DND-41 (cell line): ENCODE measurements around the gene EPHB2.

Experiments used
- ATAC-seq: fragments of 200-7000 bp; cut with Tn5 transposase; 3 replicates; pipeline ENCODE4 v1.9.1; 2021; ENCODE audit warnings: low read depth; ENCODE audit not compliant: insufficient read depth
- DNase-seq: peaks from one replicate; pipeline ENCODE4 v3.0.0-alpha.2; 2020
- H2AFZ ChIP-seq: 2 replicates; pipeline ENCODE4 v1.6.0; 2012; ENCODE audit warnings: low read depth, low read length
- H3K27ac ChIP-seq: 2 replicates; pipeline ENCODE4 v1.5.1; 2012; ENCODE audit warnings: low read length, inconsistent platforms
- H3K27me3 ChIP-seq: fragments of 200-600 bp; sonication (generic); 2 replicates; pipeline ENCODE4 v1.6.0; 2012; ENCODE audit warnings: low read length, mild to moderate bottlenecking, inconsistent platforms; ENCODE audit not compliant: insufficient read depth, poor library complexity
- H3K36me3 ChIP-seq: 2 replicates; pipeline ENCODE4 v1.5.1; 2012; ENCODE audit warnings: low read length, inconsistent platforms; ENCODE audit not compliant: insufficient read depth
- H3K4me1 ChIP-seq: 2 replicates; pipeline ENCODE4 v1.5.1; 2012; ENCODE audit warnings: mild to moderate bottlenecking, low read length; ENCODE audit not compliant: insufficient read depth
- H3K4me2 ChIP-seq: 2 replicates; pipeline ENCODE4 v1.6.0; 2012; ENCODE audit warnings: mild to moderate bottlenecking, moderate library complexity, low read length, inconsistent platforms; ENCODE audit not compliant: insufficient read depth
- H3K4me3 ChIP-seq, 2 experiments: fragments of 200-600 bp in 1 of 2; shearing (Covaris generic) in 1 of 2; 2 replicates each; pipeline ENCODE4 v1.5.1; 2012 to 2016; ENCODE audit warnings: inconsistent platforms in 2 of 2, low read length in 2 of 2, mild to moderate bottlenecking in 2 of 2, low read depth in 1 of 2, moderate library complexity in 1 of 2
- H3K79me2 ChIP-seq: 2 replicates; pipeline ENCODE4 v1.6.0; 2012; ENCODE audit warnings: low read length, inconsistent platforms; ENCODE audit not compliant: insufficient read depth
- H3K9ac ChIP-seq: 2 replicates; pipeline ENCODE4 v1.6.0; 2012; ENCODE audit warnings: low read depth, mild to moderate bottlenecking, inconsistent platforms, low read length, moderate library complexity
- H3K9me3 ChIP-seq: 2 replicates; pipeline ENCODE4 v1.5.1; 2012; ENCODE audit warnings: low read length, moderate library complexity, mild to moderate bottlenecking, inconsistent platforms; ENCODE audit not compliant: insufficient read depth, severe bottlenecking
- H4K20me1 ChIP-seq: 2 replicates; pipeline ENCODE4 v1.6.0; 2012; ENCODE audit warnings: low read length; ENCODE audit not compliant: insufficient read depth
- CTCF ChIP-seq: IDR thresholded peaks from 2 replicates; pipeline ENCODE4 v1.5.1; 2012; ENCODE audit warnings: borderline replicate concordance, low read length, moderate library complexity, mild to moderate bottlenecking; ENCODE audit not compliant: poor library complexity, severe bottlenecking; ENCODE audit errors: extremely low read depth
- EZH2 ChIP-seq: IDR thresholded peaks from 3 replicates; pipeline ENCODE4 v1.6.1; 2012; ENCODE audit warnings: borderline replicate concordance, low read depth, mild to moderate bottlenecking, moderate library complexity, low read length, inconsistent platforms; ENCODE audit not compliant: severe bottlenecking

The EPHB2 gene

GRCh38 chr1:22782406-22782805 lies 71.8 kb downstream of the EPHB2 start:
- no peaks in the 10 kb centered on the region for H3K36me3 ChIP-seq
- DNase-seq (no peak), ATAC-seq (no peak)
- H3K4me1 ChIP-seq, result no peaks in the 10 kb centered on the region
- no peak overlapping the region for H3K9ac ChIP-seq
- no peak overlapping the region for H2AFZ ChIP-seq
- H3K9me3 ChIP-seq, result no peaks in the 10 kb centered on the region
- H4K20me1 ChIP-seq, result 0 out of 2 replicates have a peak, but pooled peaks cover 3% of the 10 kb centered on the region
- no peaks in the 10 kb centered on the region for H3K27me3 ChIP-seq
- TF ChIP-seq EZH2 (no peak), CTCF (no peak)
- no peak overlapping the region for H3K4me2 ChIP-seq
- H3K27ac ChIP-seq, result no peak overlapping the region
- no peak overlapping the region for H3K4me3 ChIP-seq
- no peaks in the 10 kb centered on the region for H3K79me2 ChIP-seq

DNA sequence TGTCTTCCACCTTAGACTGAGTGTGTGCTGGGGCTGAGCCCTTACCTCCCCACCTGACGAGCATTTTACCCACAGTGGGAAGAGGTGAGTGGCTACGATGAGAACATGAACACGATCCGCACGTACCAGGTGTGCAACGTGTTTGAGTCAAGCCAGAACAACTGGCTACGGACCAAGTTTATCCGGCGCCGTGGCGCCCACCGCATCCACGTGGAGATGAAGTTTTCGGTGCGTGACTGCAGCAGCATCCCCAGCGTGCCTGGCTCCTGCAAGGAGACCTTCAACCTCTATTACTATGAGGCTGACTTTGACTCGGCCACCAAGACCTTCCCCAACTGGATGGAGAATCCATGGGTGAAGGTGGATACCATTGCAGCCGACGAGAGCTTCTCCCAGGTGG lies 73.7 kb downstream of the EPHB2 start:
- H3K4me3 ChIP-seq, result no peak overlapping the region
- H3K9me3 ChIP-seq, result no peaks in the 10 kb centered on the region
- no peaks in the 10 kb centered on the region for H3K36me3 ChIP-seq
- no peak for ATAC-seq
- H4K20me1 ChIP-seq, result 0 out of 2 replicates have a peak, but pooled peaks cover 3% of the 10 kb centered on the region
- H3K4me1 ChIP-seq, result no peaks in the 10 kb centered on the region
- no peak overlapping the region for H3K4me2 ChIP-seq
- TF ChIP-seq CTCF (no peak), EZH2 (no peak)
- DNase-seq, result no peak
- H2AFZ ChIP-seq, result no peak overlapping the region
- H3K27me3 ChIP-seq, result peaks cover 3% of the 10 kb centered on the region
- H3K79me2 ChIP-seq, result no peaks in the 10 kb centered on the region
- H3K9ac ChIP-seq, result no peak overlapping the region
- H3K27ac ChIP-seq, result no peak overlapping the region

- TF ChIP-seq CTCF (no peak), EZH2 (no peak)
- no peaks in the 10 kb centered on the region for H3K9me3 ChIP-seq
- H3K4me1 ChIP-seq, result no peaks in the 10 kb centered on the region
- H3K4me2 ChIP-seq, result no peak overlapping the region
- no peaks in the 10 kb centered on the region for H3K79me2 ChIP-seq
- H3K4me3 ChIP-seq, result no peak overlapping the region
- no peak overlapping the region for H3K9ac ChIP-seq
- H2AFZ ChIP-seq, result no peak overlapping the region
- no peak overlapping the region for H3K27ac ChIP-seq
- H4K20me1 ChIP-seq, result 0 out of 2 replicates have a peak, but pooled peaks cover 3% of the 10 kb centered on the region
- DNase-seq (no peak), ATAC-seq (no peak)
- H3K27me3 ChIP-seq, result peaks cover 3% of the 10 kb centered on the region
- H3K36me3 ChIP-seq, result no peaks in the 10 kb centered on the region
These were observed 74.1 kb downstream of the EPHB2 start for GRCh38 chr1:22784737-22785136.

DNA sequence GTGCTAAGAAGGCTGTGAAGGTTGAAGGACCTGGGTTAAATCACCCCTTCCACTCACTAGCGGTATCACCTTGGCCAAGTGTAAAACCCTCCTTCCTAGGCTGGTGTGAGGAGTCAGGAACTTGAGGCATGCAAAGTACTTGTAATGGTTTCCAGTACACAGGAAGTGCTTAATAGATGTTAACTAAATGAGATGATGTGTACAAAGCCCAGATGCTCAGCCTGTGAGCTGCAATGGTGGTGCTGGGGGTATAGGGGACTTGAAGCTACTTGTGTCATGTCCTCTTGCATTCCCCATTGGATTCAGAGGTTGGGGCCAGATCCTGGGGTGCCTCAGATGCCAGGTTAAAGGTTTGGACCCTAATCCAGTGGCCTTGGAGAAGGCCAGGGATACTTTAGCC lies 75.5 kb downstream of the EPHB2 start:
- H3K9ac ChIP-seq, result no peak overlapping the region
- TF ChIP-seq CTCF, result no peak
- TF ChIP-seq EZH2, result no peak
- DNase-seq, result no peak
- ATAC-seq, result no peak
- H4K20me1 ChIP-seq, result 0 out of 2 replicates have a peak, but pooled peaks cover 3% of the 10 kb centered on the region
- H3K27me3 ChIP-seq, result peaks cover 7% of the 10 kb centered on the region
- no peak overlapping the region for H3K4me3 ChIP-seq
- H3K79me2 ChIP-seq, result no peaks in the 10 kb centered on the region
- no peaks in the 10 kb centered on the region for H3K9me3 ChIP-seq
- no peaks in the 10 kb centered on the region for H3K4me1 ChIP-seq
- no peak overlapping the region for H3K27ac ChIP-seq
- no peaks in the 10 kb centered on the region for H3K36me3 ChIP-seq
- no peak overlapping the region for H2AFZ ChIP-seq
- no peak overlapping the region for H3K4me2 ChIP-seq
